A673 (cell line): ENCODE measurements around the gene AQP5. TPM values are rescaled to one million over a fixed set of nuclear protein-coding genes. Genes with fewer than 3 reads are reported as not detected.

Experiments
- BruUV-seq: library from RNA; stranded (reverse); fragments of 400-500 nt; replicated peaks from 2 replicates; lab custom pipeline; 2021; lab: Mats Ljungman, UMichigan
- CTCF ChIA-PET: fragments of 300-600 bp; sonication (Branson Sonifier 250); formaldehyde crosslinking; loops from one replicate; lab custom pipeline; 2022; ENCODE audit warnings: antibody characterized with exemption; lab: Charles Lee
- POLR2A ChIA-PET: fragments of 300-600 bp; sonication (Branson Sonifier 250); formaldehyde crosslinking; loops from one replicate; lab custom pipeline; 2022; ENCODE audit warnings: antibody characterized with exemption; ENCODE audit not compliant: low non-redundant PET; lab: Charles Lee
- DNase-seq: peaks from one replicate; pipeline ENCODE4 v3.0.0-alpha.2; 2015; ENCODE audit warnings: low spot score
- H3K27ac ChIP-seq: fragments of 200-600 bp; sonication (generic); 2 replicates; pipeline ENCODE4 v1.5.1; 2016; ENCODE audit warnings: mixed run types, low read depth, mild to moderate bottlenecking, mixed read lengths, antibody characterized with exemption, low read length; ENCODE audit not compliant: poor library complexity, severe bottlenecking
- H3K27me3 ChIP-seq: fragments of 200-600 bp; sonication (generic); replicated peaks from 2 replicates; pipeline ENCODE4 v1.6.1; 2017; ENCODE audit warnings: mixed run types, low read depth, mild to moderate bottlenecking, mixed read lengths, antibody characterized with exemption, low read length; ENCODE audit not compliant: insufficient read depth, poor library complexity
- H3K36me3 ChIP-seq: fragments of 200-600 bp; sonication (generic); 2 replicates; pipeline ENCODE4 v1.6.1; 2016; ENCODE audit warnings: mixed run types, mild to moderate bottlenecking, mixed read lengths, antibody characterized with exemption, low read length; ENCODE audit not compliant: insufficient read depth, poor library complexity, severe bottlenecking
- H3K4me1 ChIP-seq: fragments of 200-600 bp; sonication (generic); 2 replicates; pipeline ENCODE4 v1.6.1; 2017; ENCODE audit warnings: mixed run types, mild to moderate bottlenecking, mixed read lengths, antibody characterized with exemption, low read length; ENCODE audit not compliant: insufficient read depth, poor library complexity, severe bottlenecking
- H3K4me3 ChIP-seq: fragments of 200-600 bp; sonication (generic); 2 replicates; pipeline ENCODE4 v1.5.1; 2016; ENCODE audit warnings: low read depth, mixed run types, mild to moderate bottlenecking, mixed read lengths, low read length; ENCODE audit not compliant: poor library complexity, severe bottlenecking
- H3K9me3 ChIP-seq: fragments of 200-600 bp; sonication (generic); 2 replicates; pipeline ENCODE4 v1.6.1; 2016; ENCODE audit warnings: mixed run types, low read depth, mild to moderate bottlenecking, mixed read lengths, antibody characterized with exemption, low read length; ENCODE audit not compliant: poor library complexity, severe bottlenecking
- EZH2 ChIP-seq: fragments of 200-600 bp; sonication (generic); IDR thresholded peaks from 2 replicates; pipeline ENCODE4 v1.6.1; 2017; ENCODE audit warnings: borderline replicate concordance, low read depth, mild to moderate bottlenecking, mixed read lengths, antibody characterized with exemption, low read length; ENCODE audit not compliant: poor library complexity, severe bottlenecking
- intact Hi-C: fragments of 100-400 bp; cut with micrococcal nuclease; formaldehyde crosslinking; loops from one replicate; pipeline ENCODE4 v1.10.0; 2022; ENCODE audit not compliant: unreplicated experiment
- total RNA-seq: library from RNA; stranded (reverse); gene quantifications from 2 replicates; pipeline ENCODE4 v1.2.3, GENCODE V29; 2021
- TF ChIP-seq, protein P1 (sequence below): fragments of 300-800, 200-600 bp; sonication (generic); conservative IDR thresholded peaks from 2 replicates; pipeline ENCODE4 v1.5.1; 2017; ENCODE audit warnings: low read depth, mild to moderate bottlenecking, antibody characterized with exemption, low read length, moderate library complexity, mixed read lengths

AQP5 gene
- total RNA-seq, 1 experiment from 2014 or later, result not detected

DNA sequence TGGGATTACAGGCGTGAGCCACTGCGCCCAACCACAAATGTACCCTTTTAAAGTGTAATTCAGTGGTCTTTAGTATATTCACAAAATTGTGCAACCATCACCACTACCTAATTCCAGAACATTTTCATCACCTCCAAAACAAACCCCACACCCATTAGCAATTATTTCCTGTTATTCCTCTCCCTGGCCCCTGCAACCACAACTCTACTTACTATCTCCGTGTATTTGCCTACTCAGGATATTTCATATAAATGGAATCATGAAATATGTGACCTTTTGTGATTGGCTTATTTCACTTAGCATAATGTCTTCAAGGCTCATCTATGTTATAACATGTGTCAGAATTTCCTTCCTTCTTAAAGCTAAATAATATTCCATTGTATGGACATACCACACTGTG, 27.2 kb upstream of the AQP5 start:
- intact Hi-C loops, result no loop called here
- BruUV-seq, result no TSS peak
- TF ChIP-seq, protein P1, sequence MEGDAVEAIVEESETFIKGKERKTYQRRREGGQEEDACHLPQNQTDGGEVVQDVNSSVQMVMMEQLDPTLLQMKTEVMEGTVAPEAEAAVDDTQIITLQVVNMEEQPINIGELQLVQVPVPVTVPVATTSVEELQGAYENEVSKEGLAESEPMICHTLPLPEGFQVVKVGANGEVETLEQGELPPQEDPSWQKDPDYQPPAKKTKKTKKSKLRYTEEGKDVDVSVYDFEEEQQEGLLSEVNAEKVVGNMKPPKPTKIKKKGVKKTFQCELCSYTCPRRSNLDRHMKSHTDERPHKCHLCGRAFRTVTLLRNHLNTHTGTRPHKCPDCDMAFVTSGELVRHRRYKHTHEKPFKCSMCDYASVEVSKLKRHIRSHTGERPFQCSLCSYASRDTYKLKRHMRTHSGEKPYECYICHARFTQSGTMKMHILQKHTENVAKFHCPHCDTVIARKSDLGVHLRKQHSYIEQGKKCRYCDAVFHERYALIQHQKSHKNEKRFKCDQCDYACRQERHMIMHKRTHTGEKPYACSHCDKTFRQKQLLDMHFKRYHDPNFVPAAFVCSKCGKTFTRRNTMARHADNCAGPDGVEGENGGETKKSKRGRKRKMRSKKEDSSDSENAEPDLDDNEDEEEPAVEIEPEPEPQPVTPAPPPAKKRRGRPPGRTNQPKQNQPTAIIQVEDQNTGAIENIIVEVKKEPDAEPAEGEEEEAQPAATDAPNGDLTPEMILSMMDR, result no peak
- TF ChIP-seq EZH2, result no peak
- Histone ChIP-seq H3K4me3 (no peak overlapping the region), H3K27me3 (no peaks in the 10 kb centered on the region), H3K27ac (no peak overlapping the region), H3K9me3 (no peaks in the 10 kb centered on the region), H3K4me1 (no peaks in the 10 kb centered on the region), H3K36me3 (no peaks in the 10 kb centered on the region)
- no peak for DNase-seq
- ChIA-PET POLR2A (no interaction called here), CTCF (no interaction called here)

DNA sequence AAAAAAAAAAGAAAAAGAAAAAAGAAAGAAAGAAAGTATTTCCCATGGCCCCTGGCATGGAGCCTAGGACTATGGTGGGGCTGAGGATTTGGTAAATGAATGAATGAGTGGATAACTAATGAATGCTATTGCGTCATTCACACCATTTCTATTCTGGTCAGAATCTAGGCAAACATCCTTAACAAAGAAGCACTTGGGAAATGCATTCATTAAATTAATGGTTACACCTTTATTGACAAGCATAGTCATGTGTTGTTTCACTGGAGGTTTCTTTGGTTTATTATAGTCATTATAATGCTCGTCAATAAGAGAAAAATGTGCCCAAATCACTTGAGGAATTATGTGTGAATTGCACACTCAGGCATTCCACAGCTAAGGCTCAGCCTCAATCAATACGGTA, 24.7 kb upstream of the AQP5 start:
- TF ChIP-seq, protein P1, result no peak
- no peak for TF ChIP-seq EZH2
- H3K27me3 ChIP-seq, result no peaks in the 10 kb centered on the region
- no peak for DNase-seq
- POLR2A ChIA-PET, result no interaction called here
- no peak overlapping the region for H3K27ac ChIP-seq
- H3K4me3 ChIP-seq, result no peak overlapping the region
- BruUV-seq, result no TSS peak
- intact Hi-C loops, result no loop called here
- H3K9me3 ChIP-seq, result no peaks in the 10 kb centered on the region
- CTCF ChIA-PET, result no interaction called here
- no peaks in the 10 kb centered on the region for H3K4me1 ChIP-seq
- no peaks in the 10 kb centered on the region for H3K36me3 ChIP-seq

DNA sequence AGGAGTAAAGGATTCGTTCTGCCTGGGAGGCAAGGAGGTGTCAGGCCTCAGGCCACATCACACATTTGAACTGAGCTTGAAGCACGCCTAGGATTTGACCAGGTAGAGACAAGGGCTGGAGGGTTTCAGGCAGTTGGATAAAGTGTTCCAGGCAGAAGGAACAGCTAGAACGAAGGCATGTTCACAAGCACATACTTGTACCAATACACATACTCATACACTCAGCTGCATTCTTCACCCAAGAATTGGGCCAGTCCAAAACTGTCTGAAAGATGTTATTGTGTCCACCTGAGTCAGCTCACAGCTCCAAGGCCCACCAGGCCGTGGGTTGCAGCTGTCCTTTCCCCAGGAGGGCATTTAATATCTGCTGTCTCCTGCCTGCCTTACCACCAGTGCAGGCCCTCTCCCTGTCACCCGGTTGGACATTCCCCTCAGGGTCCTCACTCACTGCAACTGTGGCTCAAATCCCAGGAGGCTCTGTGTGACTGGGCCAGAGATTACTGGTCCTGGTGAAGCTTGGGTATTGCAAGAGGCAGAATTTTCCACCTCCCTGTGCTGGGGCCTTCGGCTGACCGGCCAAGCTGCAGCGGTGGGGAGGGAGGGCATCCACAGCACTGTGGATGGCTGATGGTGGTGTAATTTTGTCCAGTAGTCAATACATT, 23.9 kb upstream of the AQP5 start:
- POLR2A ChIA-PET, result no interaction called here
- Histone ChIP-seq H3K4me1 (no peaks in the 10 kb centered on the region), H3K9me3 (no peaks in the 10 kb centered on the region), H3K36me3 (no peaks in the 10 kb centered on the region), H3K27ac (no peak overlapping the region), H3K4me3 (no peak overlapping the region), H3K27me3 (no peaks in the 10 kb centered on the region)
- no TSS peak for BruUV-seq
- no peak for DNase-seq
- CTCF ChIA-PET, result no interaction called here
- no peak for TF ChIP-seq EZH2
- TF ChIP-seq, protein P1, result no peak
- intact Hi-C loops, result no loop called here
